Measurements from ENCODE around the gene HBG2. TPM values are rescaled to one million over a fixed set of nuclear protein-coding genes. Genes with fewer than 3 reads are reported as not detected.

HBG2 gene
- total and polyA plus RNA-seq, 4 donors, result 0.31 to 13,246 (median 4.6) TPM

DNA sequence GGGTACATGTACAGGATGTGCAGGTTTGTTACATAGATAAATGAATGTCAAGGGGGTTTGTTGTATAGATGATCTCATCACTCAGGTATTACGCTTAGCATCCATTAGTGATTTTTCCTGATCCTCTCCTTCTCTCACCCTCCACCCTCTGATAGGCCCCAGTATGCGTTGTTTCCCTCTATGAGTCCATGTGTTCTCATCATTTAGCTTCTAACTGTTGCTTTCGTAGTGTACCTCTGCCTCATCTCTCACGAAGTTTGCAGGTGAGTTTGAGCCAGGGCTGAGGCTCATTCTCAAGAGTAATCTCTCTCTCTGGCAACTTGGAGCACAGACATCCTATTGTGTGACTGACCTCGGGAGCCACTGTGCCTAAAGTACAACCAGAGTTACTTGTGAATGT lies 19.8 kb upstream of the HBG2 start:
- no peak for DNase-seq
- no peaks in the 10 kb centered on the region for H3K9me3 ChIP-seq (ENCODE audit: control insufficient read depth in 4 of 4, insufficient read depth in 3 of 4, low read length in 3 of 4)
- no peaks in the 10 kb centered on the region for H3K4me1 ChIP-seq (ENCODE audit: control insufficient read depth in 5 of 5, insufficient read depth in 5 of 5, low read length in 5 of 5)
- H3K27me3 ChIP-seq (ENCODE audit: control insufficient read depth in 3 of 3, insufficient read depth in 3 of 3, low read length in 2 of 3), result no peaks in the 10 kb centered on the region
- no peak for ATAC-seq (ENCODE audit: insufficient read depth, low FRiP score)
- H3K36me3 ChIP-seq (ENCODE audit: control insufficient read depth in 4 of 4, insufficient read depth in 4 of 4, low read length in 4 of 4), result no peaks in the 10 kb centered on the region
- H3K4me3 ChIP-seq, result no peak overlapping the region
- no peak overlapping the region for H3K9ac ChIP-seq (ENCODE audit: insufficient read depth in 1 of 2, low read length in 2 of 2)
- TF ChIP-seq, protein P1, sequence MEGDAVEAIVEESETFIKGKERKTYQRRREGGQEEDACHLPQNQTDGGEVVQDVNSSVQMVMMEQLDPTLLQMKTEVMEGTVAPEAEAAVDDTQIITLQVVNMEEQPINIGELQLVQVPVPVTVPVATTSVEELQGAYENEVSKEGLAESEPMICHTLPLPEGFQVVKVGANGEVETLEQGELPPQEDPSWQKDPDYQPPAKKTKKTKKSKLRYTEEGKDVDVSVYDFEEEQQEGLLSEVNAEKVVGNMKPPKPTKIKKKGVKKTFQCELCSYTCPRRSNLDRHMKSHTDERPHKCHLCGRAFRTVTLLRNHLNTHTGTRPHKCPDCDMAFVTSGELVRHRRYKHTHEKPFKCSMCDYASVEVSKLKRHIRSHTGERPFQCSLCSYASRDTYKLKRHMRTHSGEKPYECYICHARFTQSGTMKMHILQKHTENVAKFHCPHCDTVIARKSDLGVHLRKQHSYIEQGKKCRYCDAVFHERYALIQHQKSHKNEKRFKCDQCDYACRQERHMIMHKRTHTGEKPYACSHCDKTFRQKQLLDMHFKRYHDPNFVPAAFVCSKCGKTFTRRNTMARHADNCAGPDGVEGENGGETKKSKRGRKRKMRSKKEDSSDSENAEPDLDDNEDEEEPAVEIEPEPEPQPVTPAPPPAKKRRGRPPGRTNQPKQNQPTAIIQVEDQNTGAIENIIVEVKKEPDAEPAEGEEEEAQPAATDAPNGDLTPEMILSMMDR (IDR thresholded peaks at IDR 0.05; ENCODE audit: control extremely low read depth, extremely low read depth), result no peak
- no peak overlapping the region for H3K27ac ChIP-seq (ENCODE audit: low read depth in 1 of 2, low read length in 1 of 2)
- WGBS, 2 donors, result 73 to 88% methylated on average over 5 of the region's 5 CpGs

DNA sequence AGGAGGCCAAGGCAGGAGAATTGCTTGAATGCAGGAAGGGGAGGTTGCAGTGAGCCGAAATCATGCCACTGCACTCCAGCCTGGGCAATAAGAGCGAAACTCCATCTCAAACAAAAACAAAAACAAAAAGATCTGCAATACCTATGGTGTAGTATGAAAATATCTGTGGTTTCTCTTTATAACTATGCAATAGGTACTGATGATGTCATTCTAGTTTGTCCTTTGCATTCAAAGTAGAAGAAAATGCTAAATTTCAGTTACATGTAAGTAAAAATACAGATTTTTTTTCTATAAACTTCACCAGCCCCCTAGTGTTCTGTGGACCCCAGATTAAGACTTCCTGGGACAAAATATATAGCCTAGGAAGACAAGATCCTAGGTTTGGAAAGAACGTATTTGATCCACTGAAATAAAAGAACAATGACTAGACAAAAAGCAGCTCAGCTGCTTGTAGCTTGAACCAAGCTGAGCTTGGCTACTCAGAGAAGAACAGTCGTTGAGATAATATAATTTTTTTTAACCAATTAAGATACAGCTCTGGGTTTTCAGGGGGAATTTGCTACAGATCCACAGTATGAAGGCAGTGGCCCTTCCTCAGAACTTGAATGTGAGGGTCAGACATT lies 17.9 kb upstream of the HBG2 start:
- WGBS, 2 donors, result 68 to 84% methylated on average over 4 of the region's 4 CpGs
- Histone ChIP-seq H3K9ac (ENCODE audit: insufficient read depth in 1 of 2, low read length in 2 of 2) (no peak overlapping the region), H3K27ac (ENCODE audit: low read depth in 1 of 2, low read length in 1 of 2) (no peak overlapping the region), H3K36me3 (ENCODE audit: control insufficient read depth in 4 of 4, insufficient read depth in 4 of 4, low read length in 4 of 4) (no peaks in the 10 kb centered on the region), H3K4me1 (ENCODE audit: control insufficient read depth in 5 of 5, insufficient read depth in 5 of 5, low read length in 5 of 5) (no peaks in the 10 kb centered on the region), H3K4me3 (no peak overlapping the region), H3K27me3 (ENCODE audit: control insufficient read depth in 3 of 3, insufficient read depth in 3 of 3, low read length in 2 of 3) (no peaks in the 10 kb centered on the region), H3K9me3 (ENCODE audit: control insufficient read depth in 4 of 4, insufficient read depth in 3 of 4, low read length in 3 of 4) (no peaks in the 10 kb centered on the region)
- TF ChIP-seq, protein P1 (IDR thresholded peaks at IDR 0.05; ENCODE audit: control extremely low read depth, extremely low read depth), result no peak
- ATAC-seq (ENCODE audit: insufficient read depth, low FRiP score) (no peak), DNase-seq (no peak)

DNA sequence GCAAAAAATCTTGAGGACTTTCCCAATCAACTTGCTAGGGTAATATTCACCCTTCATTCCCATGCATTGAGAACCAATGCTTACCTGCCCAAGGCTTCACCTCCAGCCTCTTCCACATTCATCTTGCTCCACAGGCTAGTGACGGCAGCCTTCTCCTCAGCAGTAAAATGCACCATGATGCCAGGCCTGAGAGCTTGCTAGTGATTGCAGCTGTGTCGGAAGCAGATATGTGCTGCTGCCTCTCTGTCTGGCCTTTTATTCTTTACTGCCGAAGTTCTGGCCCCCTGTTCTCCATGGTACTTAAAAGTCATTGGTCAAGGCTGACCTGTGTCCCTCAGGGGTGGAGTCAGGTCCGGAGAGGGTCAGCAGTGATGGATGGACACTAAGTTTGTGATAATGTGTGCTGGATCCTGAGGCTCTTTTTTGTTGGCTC lies 15.2 kb upstream of the HBG2 start, which contains the start of gene HBE1:
Gene HBE1 (minus strand): TSS at position 231 of the 433 bp plus-strand sequence. CDS start 55 bp downstream, at position 176.
- no peaks in the 10 kb centered on the region for H3K4me1 ChIP-seq (ENCODE audit: control insufficient read depth in 5 of 5, insufficient read depth in 5 of 5, low read length in 5 of 5)
- no peak within 1 kb of the TSS for H3K27ac ChIP-seq (ENCODE audit: low read depth in 1 of 2, low read length in 1 of 2)
- no peak within 1 kb of the TSS for H3K9ac ChIP-seq (ENCODE audit: insufficient read depth in 1 of 2, low read length in 2 of 2)
- WGBS, 2 donors, result 58 to 73% methylated on average over 4 of the region's 4 CpGs
- TF ChIP-seq, protein P1 (IDR thresholded peaks at IDR 0.05; ENCODE audit: control extremely low read depth, extremely low read depth), result no peak
- no peaks in the 10 kb centered on the region for H3K36me3 ChIP-seq (ENCODE audit: control insufficient read depth in 4 of 4, insufficient read depth in 4 of 4, low read length in 4 of 4)
- no peaks in the 10 kb centered on the region for H3K27me3 ChIP-seq (ENCODE audit: control insufficient read depth in 3 of 3, insufficient read depth in 3 of 3, low read length in 2 of 3)
- no peaks in the 10 kb centered on the region for H3K9me3 ChIP-seq (ENCODE audit: control insufficient read depth in 4 of 4, insufficient read depth in 3 of 4, low read length in 3 of 4)
- no peak within 1 kb of the TSS for H3K4me3 ChIP-seq
- ATAC-seq (ENCODE audit: insufficient read depth, low FRiP score) (no peak), DNase-seq (no peak)

All from lung (tissue), 12 donors.